DOHH2 (cell line): Measurements from ENCODE around the gene STRA6.

Experiments
- H3F3A ChIP-seq: fragments of 200-600 bp; sonication (generic), shearing (Covaris generic); 2 replicates; pipeline ENCODE4 v1.6.0; 2016; ENCODE audit warnings: antibody characterized with exemption, mild to moderate bottlenecking; ENCODE audit not compliant: control insufficient read depth, insufficient read depth
- H3K27ac ChIP-seq: fragments of 200-600 bp; sonication (generic); 2 replicates; pipeline ENCODE4 v1.5.1; 2014; ENCODE audit warnings: low read depth, mild to moderate bottlenecking, low read length, moderate library complexity
- H3K27me3 ChIP-seq: fragments of 200-600 bp; sonication (generic); 2 replicates; pipeline ENCODE4 v1.6.1; 2014; ENCODE audit warnings: mild to moderate bottlenecking, low read length, mixed read lengths; ENCODE audit not compliant: control insufficient read depth
- H3K36me3 ChIP-seq: fragments of 200-600 bp; sonication (generic); 2 replicates; pipeline ENCODE4 v1.6.1; 2014; ENCODE audit warnings: mild to moderate bottlenecking, low read length, moderate library complexity, mixed read lengths; ENCODE audit not compliant: control insufficient read depth
- H3K4me1 ChIP-seq: fragments of 200-600 bp; sonication (generic); 2 replicates; pipeline ENCODE4 v1.6.1; 2014; ENCODE audit warnings: mild to moderate bottlenecking, low read length, mixed read lengths; ENCODE audit not compliant: control insufficient read depth
- H3K4me2 ChIP-seq: fragments of 200-600 bp; sonication (generic); 2 replicates; pipeline ENCODE4 v1.6.0; 2014; ENCODE audit warnings: mild to moderate bottlenecking, low read length, moderate library complexity
- H3K4me3 ChIP-seq: fragments of 200-600 bp; sonication (generic); 2 replicates; pipeline ENCODE4 v1.5.1; 2014; ENCODE audit warnings: mild to moderate bottlenecking, low read length, mixed read lengths
- H3K79me2 ChIP-seq: fragments of 200-600 bp; sonication (generic); 2 replicates; pipeline ENCODE4 v1.6.1; 2014; ENCODE audit warnings: mild to moderate bottlenecking, low read length, mixed read lengths; ENCODE audit not compliant: control insufficient read depth
- H3K9me2 ChIP-seq: fragments of 200-600 bp; sonication (generic); replicated peaks from 2 replicates; pipeline ENCODE4 v1.6.1; 2014; ENCODE audit warnings: mild to moderate bottlenecking, low read length, mixed read lengths; ENCODE audit not compliant: control insufficient read depth
- H3K9me3 ChIP-seq: fragments of 200-600 bp; sonication (generic); 2 replicates; pipeline ENCODE4 v1.6.1; 2014; ENCODE audit warnings: antibody characterized with exemption, low read length, mixed read lengths; ENCODE audit not compliant: control insufficient read depth, insufficient read depth
- H4K20me1 ChIP-seq: fragments of 200-600 bp; sonication (generic); 2 replicates; pipeline ENCODE4 v1.6.0; 2014; ENCODE audit warnings: low read depth, mild to moderate bottlenecking, antibody characterized with exemption, low read length, moderate library complexity; ENCODE audit not compliant: control insufficient read depth, insufficient read depth
- EZH2phosphoT487 ChIP-seq: fragments of 200-600 bp; sonication (generic); IDR thresholded peaks from 2 replicates; pipeline ENCODE4 v1.6.1; 2017; ENCODE audit warnings: borderline replicate concordance, mild to moderate bottlenecking, antibody characterized with exemption, low read length, moderate library complexity, mixed read lengths
- TF ChIP-seq, protein P1 (sequence below): fragments of 200-600 bp; sonication (generic); IDR thresholded peaks from one replicate; pipeline ENCODE4 v1.5.1; 2014; ENCODE audit warnings: antibody characterized with exemption, mild to moderate bottlenecking, low read depth, low read length; ENCODE audit not compliant: poor library complexity, severe bottlenecking

The STRA6 gene

DNA sequence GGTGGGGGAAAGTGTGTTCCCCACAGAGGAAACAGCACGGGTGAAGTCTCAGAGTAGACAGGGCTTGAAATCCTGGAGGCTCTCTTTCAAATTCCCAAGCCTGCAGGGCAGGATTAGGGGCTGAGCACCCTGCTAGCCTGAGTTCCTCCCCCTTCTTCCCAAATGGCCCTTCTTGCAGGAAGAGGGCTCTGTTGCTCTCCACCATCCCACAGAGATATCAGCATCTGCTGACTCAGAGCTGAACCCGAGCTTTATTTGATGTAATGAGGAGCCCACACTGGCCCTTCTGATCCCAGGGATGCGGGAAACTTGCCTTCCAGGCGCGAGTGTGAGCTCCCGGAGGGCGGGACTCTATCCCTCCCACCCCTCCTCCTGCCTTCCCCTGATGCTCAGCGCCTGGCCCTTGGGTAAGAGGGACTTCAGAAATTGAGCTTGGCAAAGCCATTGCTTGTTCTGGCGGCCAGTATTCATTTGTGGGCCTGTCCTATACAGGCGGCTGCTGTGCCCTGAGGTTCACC lies 1.4 kb upstream of the STRA6 start:
- Histone ChIP-seq H3K4me2 (no peak overlapping the region), H3K79me2 (no peaks in the 10 kb centered on the region), H3K27me3 (no peaks in the 10 kb centered on the region), H3K9me3 (no peaks in the 10 kb centered on the region), H3K27ac (no peak overlapping the region), H3K4me3 (no peak overlapping the region), H3F3A (no peaks in the 10 kb centered on the region), H3K36me3 (no peaks in the 10 kb centered on the region), H3K9me2 (no peaks in the 10 kb centered on the region), H4K20me1 (no peaks in the 10 kb centered on the region), H3K4me1 (no peaks in the 10 kb centered on the region)
- TF ChIP-seq, protein P1, sequence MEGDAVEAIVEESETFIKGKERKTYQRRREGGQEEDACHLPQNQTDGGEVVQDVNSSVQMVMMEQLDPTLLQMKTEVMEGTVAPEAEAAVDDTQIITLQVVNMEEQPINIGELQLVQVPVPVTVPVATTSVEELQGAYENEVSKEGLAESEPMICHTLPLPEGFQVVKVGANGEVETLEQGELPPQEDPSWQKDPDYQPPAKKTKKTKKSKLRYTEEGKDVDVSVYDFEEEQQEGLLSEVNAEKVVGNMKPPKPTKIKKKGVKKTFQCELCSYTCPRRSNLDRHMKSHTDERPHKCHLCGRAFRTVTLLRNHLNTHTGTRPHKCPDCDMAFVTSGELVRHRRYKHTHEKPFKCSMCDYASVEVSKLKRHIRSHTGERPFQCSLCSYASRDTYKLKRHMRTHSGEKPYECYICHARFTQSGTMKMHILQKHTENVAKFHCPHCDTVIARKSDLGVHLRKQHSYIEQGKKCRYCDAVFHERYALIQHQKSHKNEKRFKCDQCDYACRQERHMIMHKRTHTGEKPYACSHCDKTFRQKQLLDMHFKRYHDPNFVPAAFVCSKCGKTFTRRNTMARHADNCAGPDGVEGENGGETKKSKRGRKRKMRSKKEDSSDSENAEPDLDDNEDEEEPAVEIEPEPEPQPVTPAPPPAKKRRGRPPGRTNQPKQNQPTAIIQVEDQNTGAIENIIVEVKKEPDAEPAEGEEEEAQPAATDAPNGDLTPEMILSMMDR = no peak
- no peak for TF ChIP-seq EZH2phosphoT487

DNA sequence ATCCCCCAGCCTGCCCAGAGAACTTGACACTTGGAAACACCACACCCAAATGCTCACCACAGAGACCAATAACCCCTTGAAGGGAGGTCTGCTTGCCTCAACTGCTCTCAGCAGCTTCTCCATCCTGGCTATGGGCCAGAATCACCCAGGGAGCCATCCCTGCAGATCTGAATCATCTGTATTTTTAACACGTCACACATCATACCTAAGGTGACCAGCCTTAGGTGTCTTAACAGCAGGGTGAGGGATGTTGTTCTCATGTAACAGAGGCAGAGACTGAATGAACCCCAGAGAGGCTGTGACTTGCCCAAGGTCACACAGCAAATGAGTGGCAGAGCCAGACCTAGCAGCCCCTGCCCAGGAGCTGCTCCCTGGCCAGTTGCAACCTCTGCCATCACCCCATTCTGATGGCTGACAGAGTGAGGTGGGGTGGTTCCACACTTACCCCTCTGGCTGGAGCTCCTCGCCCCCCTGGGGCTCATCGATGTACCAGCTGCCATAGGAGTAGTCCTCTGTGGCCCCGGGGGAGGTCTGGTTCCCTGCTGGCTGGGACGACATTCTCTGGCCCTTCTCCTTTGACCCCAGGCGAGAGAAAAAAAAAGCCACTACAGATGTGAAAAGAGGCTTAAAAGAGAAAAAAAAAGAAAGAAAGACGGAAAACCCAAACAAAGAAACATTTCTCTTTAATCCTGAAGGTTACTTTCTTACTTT lies 722 bp downstream of the STRA6 start:
- Histone ChIP-seq H3K4me1 (no peaks in the 10 kb centered on the region), H3F3A (no peaks in the 10 kb centered on the region), H3K79me2 (no peaks in the 10 kb centered on the region), H4K20me1 (no peaks in the 10 kb centered on the region), H3K36me3 (no peaks in the 10 kb centered on the region), H3K27me3 (no peaks in the 10 kb centered on the region), H3K27ac (no peak overlapping the region), H3K4me3 (no peak overlapping the region), H3K4me2 (no peak overlapping the region), H3K9me3 (no peaks in the 10 kb centered on the region), H3K9me2 (no peaks in the 10 kb centered on the region)
- TF ChIP-seq, protein P1 = no peak
- no peak for TF ChIP-seq EZH2phosphoT487

DNA sequence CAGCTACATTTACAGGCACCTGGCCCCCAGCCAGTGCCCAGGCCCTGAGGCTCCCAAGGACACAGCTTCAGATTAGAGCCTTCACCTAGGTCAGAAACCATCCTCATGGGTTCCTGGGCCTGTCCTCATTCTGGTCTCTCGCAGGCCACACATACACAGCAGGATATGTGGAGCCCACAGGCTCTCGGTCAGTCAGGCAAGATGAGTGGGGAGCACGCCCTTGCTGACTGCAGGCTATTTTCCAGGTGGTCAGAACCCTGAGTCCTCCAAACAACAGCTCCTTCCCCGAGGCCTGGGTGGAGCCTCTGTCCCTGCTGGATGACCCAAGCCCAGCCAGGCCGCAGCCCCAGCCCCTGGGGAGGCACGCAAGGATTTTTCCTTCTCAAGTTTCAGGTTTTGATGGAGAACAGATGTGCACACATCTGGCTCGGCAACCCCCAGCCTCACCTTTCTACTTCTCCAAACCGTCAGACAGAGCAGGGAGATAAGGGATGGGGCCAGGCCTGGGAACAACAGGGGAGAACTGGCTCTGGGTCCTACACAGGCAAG lies 1.6 kb downstream of the STRA6 start:
- H3F3A ChIP-seq = no peaks in the 10 kb centered on the region
- no peaks in the 10 kb centered on the region for H4K20me1 ChIP-seq
- H3K27me3 ChIP-seq = no peaks in the 10 kb centered on the region
- H3K79me2 ChIP-seq = no peaks in the 10 kb centered on the region
- H3K9me3 ChIP-seq = no peaks in the 10 kb centered on the region
- H3K4me1 ChIP-seq = no peaks in the 10 kb centered on the region
- no peak overlapping the region for H3K4me3 ChIP-seq
- no peaks in the 10 kb centered on the region for H3K9me2 ChIP-seq
- TF ChIP-seq, protein P1 = no peak
- no peak for TF ChIP-seq EZH2phosphoT487
- no peaks in the 10 kb centered on the region for H3K36me3 ChIP-seq
- H3K4me2 ChIP-seq = no peak overlapping the region
- no peak overlapping the region for H3K27ac ChIP-seq
